GM18507 (cell line): ENCODE data around the gene FADS6.
"Not testable (repeated sequence)": the region's sequence is repeated elsewhere in the genome, so short reads cannot be mapped to it uniquely, and the experiment has no call there.

Experiments used
- DNase-seq: peaks from one replicate; pipeline ENCODE4 v3.0.0; 2011; ENCODE audit warnings: low read depth; ENCODE audit not compliant: insufficient read length; ENCODE audit errors: extremely low spot score
- FAIRE-seq: peaks from 2 replicates; lab custom pipeline; 2011; peaks lifted over from hg19 to GRCh38; lab: Jason Lieb, UNC

FADS6 gene

DNA sequence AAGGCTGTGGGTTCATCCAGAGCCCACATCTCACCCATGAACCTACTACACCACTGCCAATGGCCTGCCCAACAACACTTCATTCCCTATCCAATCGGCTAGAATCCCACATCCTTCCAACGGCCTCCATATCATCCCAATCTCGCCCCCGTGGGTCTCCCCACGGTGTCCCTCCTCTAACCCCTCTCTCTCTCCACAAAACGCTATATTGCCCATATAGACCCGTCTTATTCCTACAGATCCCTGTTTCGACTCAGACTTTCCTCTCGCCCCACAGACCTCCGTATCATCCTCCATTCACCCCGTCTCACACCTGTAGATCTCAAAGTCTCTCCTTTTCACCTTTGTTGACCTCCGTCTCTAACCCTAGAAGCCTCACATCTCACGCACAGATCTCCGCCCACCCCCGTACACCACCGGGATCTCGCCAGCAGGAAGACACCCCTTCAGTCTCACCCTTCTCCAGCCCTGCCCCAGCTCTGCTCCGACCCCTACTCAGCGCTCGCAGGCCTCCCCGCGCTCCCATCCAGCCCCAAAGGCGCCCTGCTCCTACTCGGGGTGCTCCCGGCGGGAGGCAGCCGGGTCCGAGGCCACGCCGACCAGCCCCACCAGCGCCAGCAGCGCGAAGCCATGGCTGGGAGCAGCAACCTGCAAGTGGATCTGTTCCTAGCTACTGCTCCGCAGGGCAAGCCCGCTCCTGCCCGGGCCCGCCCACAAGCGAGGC is 21.0 kb downstream of the FADS6 start, which contains the start of gene FDXR:
TSS of gene FDXR (minus strand) at position 682 of the 724 bp plus-strand sequence. CDS start at position 632, 50 bp downstream.
- FAIRE-seq (no peak), DNase-seq (no peak)

- DNase-seq, result no peak
- FAIRE-seq, result no peak
Measured at GRCh38 chr17:74871356-74872076, 21.9 kb downstream of the FADS6 start.

DNA sequence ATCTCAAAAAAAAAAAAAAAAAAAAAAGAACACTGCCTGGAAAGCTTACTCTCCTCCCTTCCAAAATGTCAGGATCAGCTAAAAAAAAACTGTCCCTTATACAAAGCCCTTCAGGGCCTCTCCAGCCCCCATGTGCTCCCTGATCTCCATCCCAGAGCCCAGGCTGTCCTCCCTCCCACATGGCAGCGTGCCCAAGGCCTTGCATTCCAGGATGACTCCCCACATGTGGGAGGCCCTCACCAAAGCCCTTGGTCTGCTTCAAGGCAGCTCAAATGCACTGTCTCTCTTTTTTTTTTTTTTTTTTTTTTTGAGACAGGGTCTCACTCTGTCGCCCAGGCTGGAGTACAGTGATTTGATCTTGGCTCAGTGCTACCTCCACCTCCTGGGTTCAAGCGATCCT is 22.9 kb downstream of the FADS6 start:
- FAIRE-seq (no peak), DNase-seq (no peak)

GRCh38 chr17:74870028-74870427 is 23.4 kb downstream of the FADS6 start:
- not testable (repeated sequence) for FAIRE-seq

GRCh38 chr17:74868908-74869255 is 24.6 kb downstream of the FADS6 start:
- DNase-seq (no peak), FAIRE-seq (no peak)

More at GRCh38 chr17:74870028-74870427, 23.4 kb downstream of the FADS6 start:
- DNase-seq, result not testable (repeated sequence)

GRCh38 chr17:74868251-74868907 is 25.1 kb downstream of the FADS6 start:
- DNase-seq (no peak), FAIRE-seq (no peak)

- no peak for DNase-seq
Measured at GRCh38 chr17:74866198-74866835, 27.1 kb downstream of the FADS6 start.

DNA sequence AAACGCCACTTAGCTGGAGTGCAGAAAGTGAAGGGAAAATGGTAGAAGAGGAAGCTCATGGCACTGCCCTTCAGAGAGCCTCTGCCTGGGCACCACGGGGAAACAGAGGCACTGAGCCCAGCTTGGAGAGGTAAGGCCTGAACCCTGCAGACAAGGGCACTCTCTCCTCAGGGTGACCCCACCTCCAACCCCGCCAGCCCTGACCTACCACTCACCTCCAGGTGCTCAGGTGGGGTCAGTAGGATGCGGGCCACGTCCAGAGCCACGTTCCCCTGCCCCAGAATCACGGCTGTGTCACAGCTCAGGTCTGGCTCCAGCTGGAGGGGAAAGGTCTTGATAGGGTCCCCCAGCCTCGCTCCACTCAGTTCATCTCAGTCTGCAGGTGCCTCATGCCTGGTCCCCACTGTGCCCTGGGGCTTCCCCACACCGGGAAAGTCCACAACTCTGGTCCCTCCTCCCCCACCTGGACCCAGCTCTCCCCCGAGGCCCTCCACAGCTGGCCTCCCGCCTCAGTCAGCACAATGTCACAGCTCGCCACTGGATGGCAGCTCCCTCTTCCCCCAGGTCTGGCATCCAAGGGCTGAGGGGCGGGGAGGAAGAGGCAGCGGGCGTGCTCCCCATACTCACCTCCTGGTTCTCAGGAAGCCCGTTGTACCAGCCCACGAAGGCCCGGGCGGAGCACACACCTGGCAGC is 27.8 kb downstream of the FADS6 start:
- FAIRE-seq, result no peak
- no peak for DNase-seq

More at GRCh38 chr17:74866198-74866835, 27.1 kb downstream of the FADS6 start:
- FAIRE-seq, result no peak

DNA sequence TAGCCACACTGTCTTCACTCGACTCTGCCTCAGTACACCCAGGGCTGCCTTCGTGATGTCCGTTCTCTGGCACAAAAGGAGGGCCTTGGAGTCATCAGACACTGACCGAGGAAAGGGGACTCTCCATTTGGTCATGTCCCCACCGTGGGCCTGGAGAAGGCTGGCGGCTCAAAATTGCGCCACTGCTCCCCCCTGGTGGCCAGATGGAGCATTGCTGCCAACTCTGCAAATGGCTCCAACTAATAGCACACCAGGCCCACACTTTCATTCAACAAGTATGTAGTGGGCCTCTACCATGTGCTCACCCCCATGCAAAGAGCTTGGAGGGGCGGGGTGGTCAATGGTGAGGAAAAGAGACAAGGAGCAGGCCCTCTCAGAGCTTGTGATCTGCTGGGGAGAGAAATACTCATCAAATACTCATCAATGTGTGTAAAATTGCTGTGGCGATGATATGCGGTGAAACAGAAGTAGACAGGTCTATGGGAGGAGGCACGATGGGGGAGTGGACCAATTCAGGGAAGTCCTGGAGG is 28.5 kb downstream of the FADS6 start:
- FAIRE-seq (peak; percentile 74), DNase-seq (peak; percentile 55)

GRCh38 chr17:74864297-74864865 is 29.1 kb downstream of the FADS6 start:
- DNase-seq (no peak), FAIRE-seq (no peak)

- no peak for FAIRE-seq
- no peak for DNase-seq
Measured at GRCh38 chr17:74863420-74864296, 29.8 kb downstream of the FADS6 start.

GRCh38 chr17:74862919-74863318 is 30.5 kb downstream of the FADS6 start:
- DNase-seq, result no peak
- no peak for FAIRE-seq

- FAIRE-seq, result peak; percentile 36
- peak; percentile 45 for DNase-seq
Measured at GRCh38 chr17:74862108-74862901, 31.1 kb downstream of the FADS6 start.

GRCh38 chr17:74861662-74862107 is 31.7 kb downstream of the FADS6 start:
- FAIRE-seq, result no peak
- no peak for DNase-seq

DNA sequence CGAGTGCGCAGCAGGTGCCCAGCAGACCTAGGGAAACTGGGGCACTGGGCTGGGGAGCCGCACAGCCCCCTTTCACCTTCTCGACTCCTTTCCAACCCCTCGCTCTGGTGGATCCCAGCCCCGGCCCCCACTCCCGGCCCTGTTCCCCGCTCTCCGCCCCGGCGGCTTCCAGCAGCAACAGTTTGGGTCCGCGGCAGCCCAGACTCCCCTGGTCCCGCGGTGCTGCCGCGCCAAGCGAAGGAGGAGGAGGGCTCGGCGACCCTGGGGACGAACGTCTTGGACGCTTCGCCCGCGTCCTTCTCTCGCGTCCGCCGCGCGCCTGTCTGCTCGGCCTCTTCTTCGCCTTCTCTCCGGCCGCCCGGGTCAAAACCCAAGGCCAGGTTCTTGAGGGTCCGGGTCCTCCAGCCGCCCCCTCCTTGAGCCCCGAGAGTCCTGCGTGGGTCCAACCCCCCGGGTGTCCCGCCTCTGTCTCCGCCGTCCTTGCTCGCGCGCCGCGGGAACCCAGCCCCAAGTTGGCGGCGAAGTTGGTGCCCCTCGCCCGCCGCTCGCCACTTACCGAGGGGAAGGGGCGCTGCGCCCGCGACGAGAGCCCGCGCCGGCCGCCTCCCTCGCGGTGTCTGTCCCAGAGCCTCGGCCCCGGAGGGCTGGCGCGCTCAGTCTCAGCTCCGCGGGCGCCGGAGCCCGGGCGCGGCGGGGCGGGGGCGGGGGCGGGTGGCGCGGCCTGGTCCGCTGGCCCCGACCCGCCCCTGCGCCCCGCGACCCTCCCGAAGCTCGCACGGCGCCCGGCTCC is 32.4 kb downstream of the FADS6 start:
- DNase-seq (no peak), FAIRE-seq (no peak)

- DNase-seq (no peak), FAIRE-seq (no peak)
Measured at GRCh38 chr17:74860229-74860871, 33.1 kb downstream of the FADS6 start.
